OCI-LY7 (cell line): Measurements from ENCODE around the gene SETDB1. TPM values are rescaled to one million over a fixed set of nuclear protein-coding genes. Genes with fewer than 3 reads are reported as not detected.

Experiments used
- BruUV-seq: library from RNA; stranded (reverse); fragments of 400-500 nt; replicated peaks from 2 replicates; lab custom pipeline; 2021; lab: Mats Ljungman, UMichigan
- CTCF ChIA-PET: fragments of 300-600 bp; sonication (Branson Sonifier 250); formaldehyde crosslinking; loops from one replicate; lab custom pipeline; 2022; ENCODE audit warnings: antibody characterized with exemption; ENCODE audit not compliant: unreplicated experiment; lab: Charles Lee
- POLR2A ChIA-PET: fragments of 300-600 bp; sonication (Branson Sonifier 250); formaldehyde crosslinking; loops from one replicate; lab custom pipeline; 2022; ENCODE audit warnings: antibody characterized with exemption; lab: Charles Lee
- DNase-seq: peaks from one replicate; pipeline ENCODE4 v3.0.0-alpha.2; 2015; ENCODE audit warnings: low spot score
- H2AFZ ChIP-seq: fragments of 200-600 bp; sonication (generic), shearing (Covaris generic); 2 replicates; pipeline ENCODE4 v1.6.1; 2014; ENCODE audit warnings: mild to moderate bottlenecking, antibody characterized with exemption, low read length, moderate library complexity
- H3K27ac ChIP-seq: fragments of 200-600 bp; sonication (generic); 2 replicates; pipeline ENCODE4 v1.5.1; 2014; ENCODE audit warnings: mixed run types, low read depth, mild to moderate bottlenecking, moderate library complexity, low read length, inconsistent platforms; ENCODE audit not compliant: poor library complexity, severe bottlenecking
- H3K36me3 ChIP-seq: fragments of 200-600 bp; sonication (generic); 2 replicates; pipeline ENCODE4 v1.6.1; 2014; ENCODE audit warnings: mild to moderate bottlenecking, antibody characterized with exemption, low read length, moderate library complexity, mixed read lengths; ENCODE audit not compliant: insufficient read depth
- H3K4me1 ChIP-seq: fragments of 200-600 bp; sonication (generic); 2 replicates; pipeline ENCODE4 v1.5.1; 2014; ENCODE audit warnings: mild to moderate bottlenecking, low read length; ENCODE audit not compliant: insufficient read depth, poor library complexity, severe bottlenecking
- H3K4me2 ChIP-seq: fragments of 200-600 bp; sonication (generic); 2 replicates; pipeline ENCODE4 v1.6.1; 2014; ENCODE audit warnings: mild to moderate bottlenecking, low read length
- H3K4me3 ChIP-seq: fragments of 200-600 bp; sonication (generic); 2 replicates; pipeline ENCODE4 v1.5.1; 2014; ENCODE audit warnings: mild to moderate bottlenecking, low read depth, low read length; ENCODE audit not compliant: poor library complexity, severe bottlenecking
- H3K79me2 ChIP-seq: fragments of 200-600 bp; sonication (generic); 2 replicates; pipeline ENCODE4 v1.6.1; 2016; ENCODE audit warnings: low read depth, mild to moderate bottlenecking, low read length, moderate library complexity, mixed read lengths; ENCODE audit not compliant: insufficient read depth
- H3K9me2 ChIP-seq: fragments of 200-600 bp; sonication (generic); 2 replicates; pipeline ENCODE4 v1.6.1; 2016; ENCODE audit warnings: mild to moderate bottlenecking, low read length, mixed read lengths; ENCODE audit not compliant: insufficient read depth
- H3K9me3 ChIP-seq: fragments of 200-600 bp; sonication (generic); 2 replicates; pipeline ENCODE4 v1.6.1; 2014; ENCODE audit warnings: mild to moderate bottlenecking, mixed run types, low read length, mixed read lengths
- H4K20me1 ChIP-seq: fragments of 200-600 bp; sonication (generic); 2 replicates; pipeline ENCODE4 v1.6.1; 2014; ENCODE audit warnings: mild to moderate bottlenecking, antibody characterized with exemption, low read length, moderate library complexity, mixed read lengths; ENCODE audit not compliant: insufficient read depth
- CTCF ChIP-seq: fragments of 200-600 bp; sonication (generic); conservative IDR thresholded peaks from 2 replicates; pipeline ENCODE4 v1.5.1; 2014; ENCODE audit warnings: mild to moderate bottlenecking, antibody characterized with exemption, low read length, moderate library complexity, mixed read lengths
- EZH2phosphoT487 ChIP-seq: fragments of 200-600 bp; sonication (generic); IDR thresholded peaks from 2 replicates; pipeline ENCODE4 v1.6.1; 2018; ENCODE audit warnings: low read depth, borderline replicate concordance, mild to moderate bottlenecking, mixed run types, antibody characterized with exemption, low read length, moderate library complexity, mixed read lengths
- intact Hi-C: fragments of 100-400 bp; cut with micrococcal nuclease; formaldehyde crosslinking; loops from one replicate; pipeline ENCODE4 v1.10.0; 2022; ENCODE audit not compliant: unreplicated experiment
- total RNA-seq, 2 experiments: library from RNA; depleted of rRNA in 1 of 2; stranded (reverse); fragments of >200 nt in 1 of 2; shearing (Covaris generic) in 1 of 2; gene quantifications; 2 replicates each; pipeline ENCODE4 v1.2.3, GENCODE V29; 2014 to 2022

Gene SETDB1
- total RNA-seq, 2 experiments from 2014 or later = 66.8 to 81.1 TPM

- Histone ChIP-seq H3K9me3 (peaks cover 5% of the 10 kb centered on the region; the same call in 1 of the 2 replicates), H3K4me1 (peaks cover 9% of the 10 kb centered on the region), H3K9me2 (no peaks in the 10 kb centered on the region), H3K79me2 (no peaks in the 10 kb centered on the region), H3K36me3 (no peaks in the 10 kb centered on the region), H2AFZ (no peak overlapping the region), H3K4me2 (no peak overlapping the region), H3K4me3 (no peak overlapping the region), H3K27ac (no peak overlapping the region), H4K20me1 (no peaks in the 10 kb centered on the region)
- CTCF ChIA-PET = no interaction called here
- intact Hi-C loops = no loop called here
- no TSS peak for BruUV-seq
- TF ChIP-seq CTCF (no peak), EZH2phosphoT487 (no peak)
- no peak for DNase-seq
- POLR2A ChIA-PET = no interaction called here
Measured at GRCh38 chr1:150906329-150906728, 19.8 kb upstream of the SETDB1 start.

GRCh38 chr1:150906813-150907212, 19.4 kb upstream of the SETDB1 start:
- H3K36me3 ChIP-seq = no peaks in the 10 kb centered on the region

More at GRCh38 chr1:150906813-150907212, 19.4 kb upstream of the SETDB1 start:
- Histone ChIP-seq H3K79me2 (no peaks in the 10 kb centered on the region), H3K9me2 (no peaks in the 10 kb centered on the region), H3K4me1 (peaks cover 9% of the 10 kb centered on the region), H4K20me1 (no peaks in the 10 kb centered on the region), H3K4me2 (no peak overlapping the region), H2AFZ (no peak overlapping the region), H3K27ac (no peak overlapping the region), H3K9me3 (peaks cover 5% of the 10 kb centered on the region; the same call in 1 of the 2 replicates), H3K4me3 (no peak overlapping the region)
- DNase-seq = no peak
- POLR2A ChIA-PET = interaction anchor here (0.7 to 0.8 kb wide), 2 partner anchors 50 to 806 kb away, joined by 5 to 8 read pairs; no protein-coding TSS in a partner anchor
- CTCF ChIA-PET = no interaction called here
- intact Hi-C loops = no loop called here
- TF ChIP-seq EZH2phosphoT487 = no peak
- no peak for TF ChIP-seq CTCF
- BruUV-seq = no TSS peak
